Gastrocnemius medialis (tissue), 4 donors: ENCODE measurements around the gene ZFYVE28.

Experiments used
- CTCF ChIP-seq, 5 experiments: fragments of 450-650 bp in 3 of 5; fragments of 200-600 bp in 2 of 5; sonication (generic) in 2 of 5; IDR thresholded peaks in 4 of 5; conservative IDR thresholded peaks in 1 of 5; 1 replicate in 4 of 5; 2 replicates in 1 of 5; pipeline ENCODE4 v1.5.1; 2016 to 2019; ENCODE audit warnings: antibody characterized with exemption in 5 of 5, mild to moderate bottlenecking in 3 of 5, moderate library complexity in 3 of 5
- POLR2A ChIP-seq, 2 donors: fragments of 450-650 bp; IDR thresholded peaks; one replicate each; pipeline ENCODE4 v1.6.1; 2017; ENCODE audit warnings: antibody characterized with exemption in 2 of 2, mild to moderate bottlenecking in 2 of 2, moderate library complexity in 2 of 2

- TF ChIP-seq CTCF (IDR thresholded peaks at IDR 0.05 in 4 of 5, conservative IDR thresholded peaks at IDR 0.05 in 1 of 5): no peak
- no peak for TF ChIP-seq POLR2A (IDR thresholded peaks at IDR 0.05)
Observed at GRCh38 chr4:2265113-2266110, 153.0 kb downstream of the ZFYVE28 start.
